OCI-LY7 (cell line): Measurements from ENCODE around the gene SLC25A20. TPM values are rescaled to one million over a fixed set of nuclear protein-coding genes. Genes with fewer than 3 reads are reported as not detected.

Experiments used
- BruUV-seq: library from RNA; stranded (reverse); fragments of 400-500 nt; replicated peaks from 2 replicates; lab custom pipeline; 2021; lab: Mats Ljungman, UMichigan
- CTCF ChIA-PET: fragments of 300-600 bp; sonication (Branson Sonifier 250); formaldehyde crosslinking; loops from one replicate; lab custom pipeline; 2022; ENCODE audit warnings: antibody characterized with exemption; ENCODE audit not compliant: unreplicated experiment; lab: Charles Lee
- POLR2A ChIA-PET: fragments of 300-600 bp; sonication (Branson Sonifier 250); formaldehyde crosslinking; loops from one replicate; lab custom pipeline; 2022; ENCODE audit warnings: antibody characterized with exemption; lab: Charles Lee
- DNase-seq: peaks from one replicate; pipeline ENCODE4 v3.0.0-alpha.2; 2015; ENCODE audit warnings: low spot score
- H2AFZ ChIP-seq: fragments of 200-600 bp; sonication (generic), shearing (Covaris generic); 2 replicates; pipeline ENCODE4 v1.6.1; 2014; ENCODE audit warnings: mild to moderate bottlenecking, antibody characterized with exemption, low read length, moderate library complexity
- H3K27ac ChIP-seq: fragments of 200-600 bp; sonication (generic); 2 replicates; pipeline ENCODE4 v1.5.1; 2014; ENCODE audit warnings: mixed run types, low read depth, mild to moderate bottlenecking, moderate library complexity, low read length, inconsistent platforms; ENCODE audit not compliant: poor library complexity, severe bottlenecking
- H3K36me3 ChIP-seq: fragments of 200-600 bp; sonication (generic); 2 replicates; pipeline ENCODE4 v1.6.1; 2014; ENCODE audit warnings: mild to moderate bottlenecking, antibody characterized with exemption, low read length, moderate library complexity, mixed read lengths; ENCODE audit not compliant: insufficient read depth
- H3K4me1 ChIP-seq: fragments of 200-600 bp; sonication (generic); 2 replicates; pipeline ENCODE4 v1.5.1; 2014; ENCODE audit warnings: mild to moderate bottlenecking, low read length; ENCODE audit not compliant: insufficient read depth, poor library complexity, severe bottlenecking
- H3K4me2 ChIP-seq: fragments of 200-600 bp; sonication (generic); 2 replicates; pipeline ENCODE4 v1.6.1; 2014; ENCODE audit warnings: mild to moderate bottlenecking, low read length
- H3K4me3 ChIP-seq: fragments of 200-600 bp; sonication (generic); 2 replicates; pipeline ENCODE4 v1.5.1; 2014; ENCODE audit warnings: mild to moderate bottlenecking, low read depth, low read length; ENCODE audit not compliant: poor library complexity, severe bottlenecking
- H3K79me2 ChIP-seq: fragments of 200-600 bp; sonication (generic); 2 replicates; pipeline ENCODE4 v1.6.1; 2016; ENCODE audit warnings: low read depth, mild to moderate bottlenecking, low read length, moderate library complexity, mixed read lengths; ENCODE audit not compliant: insufficient read depth
- H3K9me2 ChIP-seq: fragments of 200-600 bp; sonication (generic); 2 replicates; pipeline ENCODE4 v1.6.1; 2016; ENCODE audit warnings: mild to moderate bottlenecking, low read length, mixed read lengths; ENCODE audit not compliant: insufficient read depth
- H3K9me3 ChIP-seq: fragments of 200-600 bp; sonication (generic); 2 replicates; pipeline ENCODE4 v1.6.1; 2014; ENCODE audit warnings: mild to moderate bottlenecking, mixed run types, low read length, mixed read lengths
- H4K20me1 ChIP-seq: fragments of 200-600 bp; sonication (generic); 2 replicates; pipeline ENCODE4 v1.6.1; 2014; ENCODE audit warnings: mild to moderate bottlenecking, antibody characterized with exemption, low read length, moderate library complexity, mixed read lengths; ENCODE audit not compliant: insufficient read depth
- CTCF ChIP-seq: fragments of 200-600 bp; sonication (generic); conservative IDR thresholded peaks from 2 replicates; pipeline ENCODE4 v1.5.1; 2014; ENCODE audit warnings: mild to moderate bottlenecking, antibody characterized with exemption, low read length, moderate library complexity, mixed read lengths
- EZH2phosphoT487 ChIP-seq: fragments of 200-600 bp; sonication (generic); IDR thresholded peaks from 2 replicates; pipeline ENCODE4 v1.6.1; 2018; ENCODE audit warnings: low read depth, borderline replicate concordance, mild to moderate bottlenecking, mixed run types, antibody characterized with exemption, low read length, moderate library complexity, mixed read lengths
- intact Hi-C: fragments of 100-400 bp; cut with micrococcal nuclease; formaldehyde crosslinking; loops from one replicate; pipeline ENCODE4 v1.10.0; 2022; ENCODE audit not compliant: unreplicated experiment
- total RNA-seq, 2 experiments: library from RNA; depleted of rRNA in 1 of 2; stranded (reverse); fragments of >200 nt in 1 of 2; shearing (Covaris generic) in 1 of 2; gene quantifications; 2 replicates each; pipeline ENCODE4 v1.2.3, GENCODE V29; 2014 to 2022

The SLC25A20 gene
- total RNA-seq, 2 experiments from 2014 or later = 19.1 to 20.9 TPM

DNA sequence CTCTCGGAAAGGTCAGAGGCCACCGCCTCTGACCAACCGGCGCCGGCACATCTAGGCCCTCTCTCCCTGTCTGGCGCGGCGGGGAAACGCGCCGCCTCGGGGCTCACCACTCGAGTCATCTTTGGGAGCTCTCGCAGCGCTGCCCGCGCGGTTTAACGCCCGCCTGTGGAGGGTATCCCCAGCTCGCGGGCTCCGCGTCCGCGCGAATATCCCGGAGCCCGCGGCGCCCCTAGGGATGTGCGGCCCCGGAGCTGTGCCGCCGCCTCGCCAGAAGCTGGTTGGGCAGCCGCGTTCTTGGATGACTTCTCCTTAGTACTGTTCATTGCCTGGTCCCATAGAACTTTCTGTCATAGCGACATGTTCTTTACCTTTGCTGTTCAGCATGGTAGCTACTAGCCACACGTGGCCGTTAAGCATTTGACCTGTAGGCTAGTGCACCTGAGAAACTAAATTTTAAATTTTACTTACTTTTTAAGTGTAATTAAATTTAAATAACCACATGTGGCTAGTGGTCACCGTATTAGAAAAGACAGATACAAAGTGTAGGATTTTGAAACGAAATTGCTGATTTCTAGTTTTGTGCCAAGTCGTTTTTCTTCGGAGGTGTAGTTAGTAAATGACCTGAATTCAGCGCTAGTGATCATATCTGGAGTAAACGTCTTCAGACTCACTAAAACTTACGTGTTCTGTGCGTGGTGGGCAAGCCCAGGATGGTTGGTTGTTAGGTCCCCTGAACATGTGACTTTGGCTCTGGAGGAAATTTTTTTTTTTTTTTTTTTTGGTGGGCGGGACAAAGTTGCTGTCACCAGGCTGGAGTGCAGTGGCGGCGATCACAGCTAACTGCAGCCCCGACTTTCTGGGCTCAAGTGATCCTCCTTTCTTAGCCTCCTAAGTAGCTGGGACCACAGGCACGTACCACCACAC lies 20.8 kb upstream of the SLC25A20 start:
- ChIA-PET CTCF (interaction anchor here (0.7 to 1.1 kb wide), 3 partner anchors 9 to 174 kb away, joined by 3 to 5 read pairs (median 3); partner anchors contain the start of gene QRICH1), POLR2A (interaction anchor here (0.5 to 1.5 kb wide), 12 partner anchors 19 to 676 kb away, joined by 3 to 10 read pairs (median 4); partner anchors contain the start of genes SLC25A20 and WDR6)
- intact Hi-C loops = loop anchor here (2.0 to 5.0 kb wide), 2 partner anchors 73 to 173 kb away; partner anchors contain the start of genes PRKAR2A and QRICH1
- Histone ChIP-seq H3K4me3 (peak overlapping the region; percentile 78), H3K9me2 (no peaks in the 10 kb centered on the region), H3K4me1 (peaks cover 23% of the 10 kb centered on the region), H2AFZ (peak overlapping the region; percentile 81; the same call in 1 of the 2 replicates), H3K79me2 (peaks cover 53% of the 10 kb centered on the region), H3K27ac (peak overlapping the region; percentile 93), H4K20me1 (0 out of 2 replicates have a peak, but pooled peaks cover 3% of the 10 kb centered on the region), H3K4me2 (peak overlapping the region; percentile 74), H3K36me3 (peaks cover 31% of the 10 kb centered on the region), H3K9me3 (no peaks in the 10 kb centered on the region)
- peak; percentile 81 for DNase-seq
- BruUV-seq = TSS peak; percentile 83
- TF ChIP-seq CTCF (no peak), EZH2phosphoT487 (no peak)

DNA sequence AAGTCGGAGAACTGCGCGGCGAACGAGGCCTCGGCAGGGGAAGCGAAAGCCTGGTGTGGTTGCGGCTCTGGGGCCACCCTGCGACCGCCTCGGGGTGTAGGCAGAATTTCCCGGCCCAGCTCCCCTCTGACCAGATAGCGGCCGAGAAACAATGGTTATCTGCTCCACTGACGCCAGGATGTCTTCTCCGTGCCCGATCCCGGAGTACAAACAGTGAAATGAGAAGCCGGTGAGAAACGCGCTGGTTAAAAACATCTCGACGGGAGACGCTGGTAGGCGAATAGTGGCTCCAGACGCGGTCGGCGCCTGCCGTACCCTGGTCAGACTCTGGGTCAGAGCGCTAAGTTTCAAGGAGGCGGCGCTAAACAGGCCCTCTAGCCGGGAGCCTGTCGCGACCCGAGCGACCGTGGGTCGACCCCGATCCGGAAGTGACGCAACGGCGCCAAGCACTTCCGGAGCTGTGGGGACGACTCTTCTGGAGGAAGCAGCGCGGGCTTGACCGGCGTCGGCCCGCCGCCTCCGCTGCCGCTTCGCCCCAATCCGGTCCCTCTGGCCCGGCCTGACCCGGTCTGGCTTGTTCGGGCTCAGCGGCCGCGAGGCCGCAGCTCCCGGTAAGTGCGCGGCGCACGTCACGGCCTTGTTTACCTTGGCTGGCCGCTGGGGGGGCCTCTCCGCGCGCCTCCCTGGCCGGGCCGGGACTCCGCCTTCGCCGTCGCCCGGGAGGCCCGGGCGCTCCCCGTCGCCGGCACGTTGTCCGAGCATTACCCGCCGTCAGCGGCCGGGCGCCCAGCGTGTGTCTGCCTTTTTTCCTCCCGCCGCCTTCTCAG lies 19.9 kb upstream of the SLC25A20 start, which contains the start of gene ARIH2:
Gene ARIH2, plus strand, starts transcription at position 455 of the 827 bp plus-strand sequence. CDS start 8,717 bp downstream, outside the sequence.
- Histone ChIP-seq H2AFZ (peak within 1 kb of the TSS; percentile 81), H3K4me3 (peak within 1 kb of the TSS; percentile 78), H3K9me3 (no peaks in the 10 kb centered on the region), H4K20me1 (0 out of 2 replicates have a peak, but pooled peaks cover 3% of the 10 kb centered on the region), H3K36me3 (peaks cover 22% of the 10 kb centered on the region), H3K4me1 (peaks cover 23% of the 10 kb centered on the region), H3K4me2 (peak within 1 kb of the TSS; percentile 74), H3K79me2 (peaks cover 44% of the 10 kb centered on the region), H3K9me2 (no peaks in the 10 kb centered on the region), H3K27ac (peak within 1 kb of the TSS; percentile 93)
- ChIA-PET POLR2A (interaction anchor here (0.5 to 1.5 kb wide), 6 partner anchors 16 to 641 kb away, joined by 3 to 10 read pairs (median 3); partner anchors contain the start of gene SLC25A20), CTCF (interaction anchor here (0.9 to 1.1 kb wide), 2 partner anchors 10 to 175 kb away, joined by 3 to 5 read pairs; partner anchors contain the start of gene QRICH1)
- intact Hi-C loops = loop anchor here (1.0 to 5.0 kb wide), 3 partner anchors 20 to 174 kb away; partner anchors contain the start of genes PRKAR2A, QRICH1 and SLC25A20
- no peak for TF ChIP-seq EZH2phosphoT487
- TF ChIP-seq CTCF = peak; percentile 27; the same call in 1 of the 2 replicates
- DNase-seq = peak; percentile 95
- TSS peak; percentile 95 for BruUV-seq
